ENCODE results near the gene GANAB.
"Not testable (repeated sequence)": the region's sequence is repeated elsewhere in the genome, so short reads cannot be mapped to it uniquely, and the experiment has no call there.

The GANAB gene

DNA sequence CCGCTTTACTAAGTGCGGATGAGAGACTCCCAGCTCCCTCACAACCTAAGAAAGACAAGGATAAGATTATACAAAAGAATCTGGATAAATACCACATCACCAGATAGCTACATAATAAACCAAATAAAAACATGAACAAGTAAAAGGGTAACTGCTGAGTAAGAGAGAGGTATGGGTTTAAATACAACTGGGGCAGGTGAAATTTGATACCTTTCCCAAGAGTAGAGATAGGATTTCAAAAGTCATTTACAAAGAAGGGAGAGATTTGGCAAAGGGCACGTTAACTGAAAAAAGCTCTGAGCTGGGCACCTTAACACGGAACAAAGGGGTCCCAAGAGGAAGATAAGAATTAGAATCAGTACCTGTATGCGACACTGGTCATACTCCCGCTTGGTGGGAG lies 30.7 kb upstream of the GANAB start:
- no peak for DNase-seq (ENCODE audit: low read depth in 1 of 2, low spot score in 1 of 2)
- no peak for TF ChIP-seq JUND (IDR thresholded peaks at IDR 0.05; ENCODE audit: low read depth)
- in situ Hi-C loops (cut with HindIII; ENCODE audit: low pct_unique_long_range_greater_than_20kb, low sequenced_read_pairs), result no loop called here

DNA sequence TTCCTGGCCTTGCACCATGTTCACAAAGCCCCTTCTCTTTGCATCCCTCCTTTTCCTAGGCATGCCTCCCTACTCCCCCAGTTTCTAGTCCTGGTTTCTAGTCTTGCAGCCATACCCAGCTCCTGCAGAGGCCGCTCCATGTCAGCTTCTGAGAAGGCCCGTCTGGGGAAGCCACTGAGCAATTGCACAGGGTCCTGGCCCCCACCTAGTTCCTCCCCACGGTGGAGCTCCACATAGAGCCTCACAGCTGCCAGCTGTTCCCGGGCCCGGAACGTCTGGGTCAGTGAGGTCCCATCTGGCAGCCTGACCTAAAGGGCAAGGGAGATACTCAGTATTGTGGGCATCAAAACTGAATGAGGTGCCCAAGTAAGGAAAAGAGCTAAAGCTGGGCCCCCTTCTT lies 30.3 kb upstream of the GANAB start:
- no peak for DNase-seq (ENCODE audit: low read depth in 1 of 2, low spot score in 1 of 2)
- no peak for TF ChIP-seq JUND (IDR thresholded peaks at IDR 0.05; ENCODE audit: low read depth)
- in situ Hi-C loops (cut with HindIII; ENCODE audit: low pct_unique_long_range_greater_than_20kb, low sequenced_read_pairs), result no loop called here

DNA sequence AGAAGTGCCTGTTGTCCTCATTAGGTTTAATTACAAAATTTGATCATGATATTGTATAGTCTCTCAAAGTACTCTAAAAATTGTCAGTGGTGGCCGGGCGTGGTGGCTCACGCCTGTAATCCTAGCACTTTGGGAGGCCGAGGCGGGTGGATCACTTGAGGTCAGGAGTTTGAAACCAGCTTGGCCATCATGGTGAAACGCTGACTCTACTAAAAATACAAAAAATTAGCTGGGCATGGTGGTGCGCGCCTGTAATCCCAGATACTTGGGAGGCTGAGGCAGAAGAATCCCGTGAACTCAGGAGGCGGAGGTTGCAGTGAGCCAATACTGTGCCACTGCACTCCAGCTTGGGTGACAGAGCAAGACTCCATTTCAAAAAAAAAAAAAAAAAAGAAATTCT lies 29.0 kb upstream of the GANAB start:
- in situ Hi-C loops (cut with HindIII; ENCODE audit: low pct_unique_long_range_greater_than_20kb, low sequenced_read_pairs); DNase-seq (ENCODE audit: low read depth in 1 of 2, low spot score in 1 of 2): not testable (repeated sequence)

DNA sequence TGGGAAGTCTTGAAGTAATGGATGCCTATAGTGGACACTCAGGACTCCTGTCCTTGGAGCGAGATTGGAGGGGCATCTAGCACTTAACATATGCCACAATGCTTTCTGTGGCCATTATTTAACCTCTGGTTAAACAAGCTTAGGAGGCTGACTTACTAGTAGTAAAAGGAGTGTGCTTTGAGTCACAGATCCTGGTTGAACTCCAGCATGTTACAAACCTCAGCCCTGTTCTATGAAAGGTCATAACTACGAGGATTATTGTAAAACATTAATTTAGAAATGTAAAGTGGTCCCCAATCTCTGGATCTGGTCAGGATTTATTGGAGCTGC lies 26.7 kb upstream of the GANAB start:
- no peak for DNase-seq (ENCODE audit: low read depth in 1 of 2, low spot score in 1 of 2)
- no peak for TF ChIP-seq JUND (IDR thresholded peaks at IDR 0.05; ENCODE audit: low read depth)
- in situ Hi-C loops (cut with HindIII; ENCODE audit: low pct_unique_long_range_greater_than_20kb, low sequenced_read_pairs), result no loop called here

DNA sequence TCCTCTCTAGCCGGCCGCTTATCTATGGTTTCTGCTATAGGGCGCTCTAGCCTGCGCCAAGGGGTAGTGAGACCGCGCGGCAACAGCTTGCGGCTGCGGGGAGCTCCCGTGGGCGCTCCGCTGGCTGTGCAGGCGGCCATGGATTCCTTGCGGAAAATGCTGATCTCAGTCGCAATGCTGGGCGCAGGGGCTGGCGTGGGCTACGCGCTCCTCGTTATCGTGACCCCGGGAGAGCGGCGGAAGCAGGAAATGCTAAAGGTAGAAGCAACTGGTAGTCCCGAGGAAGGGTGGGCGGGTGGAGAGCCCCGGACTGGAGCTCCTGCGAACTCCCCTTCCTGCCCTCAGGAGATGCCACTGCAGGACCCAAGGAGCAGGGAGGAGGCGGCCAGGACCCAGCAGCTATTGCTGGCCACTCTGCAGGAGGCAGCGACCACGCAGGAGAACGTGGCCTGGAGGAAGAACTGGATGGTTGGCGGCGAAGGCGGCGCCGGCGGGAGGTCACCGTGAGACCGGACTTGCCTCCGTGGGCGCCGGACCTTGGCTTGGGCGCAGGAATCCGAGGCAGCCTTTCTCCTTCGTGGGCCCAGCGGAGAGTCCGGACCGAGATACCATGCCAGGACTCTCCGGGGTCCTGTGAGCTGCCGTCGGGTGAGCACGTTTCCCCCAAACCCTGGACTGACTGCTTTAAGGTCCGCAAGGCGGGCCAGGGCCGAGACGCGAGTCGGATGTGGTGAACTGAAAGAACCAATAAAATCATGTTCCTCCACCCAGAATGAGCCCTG lies 25.4 kb upstream of the GANAB start, which contains the start of the genes LBHD1 and UQCC3:
LBHD1 (minus strand) TSS at position 660 of the 782 bp plus-strand sequence. CDS start 2,236 bp downstream, outside the sequence.
UQCC3 (plus strand) TSS at position 66 of the 782 bp plus-strand sequence; CDS start at position 139, 73 bp downstream.
- in situ Hi-C loops (cut with HindIII; ENCODE audit: low pct_unique_long_range_greater_than_20kb, low sequenced_read_pairs), result no loop called here
- TF ChIP-seq JUND (IDR thresholded peaks at IDR 0.05; ENCODE audit: low read depth), result no peak
- DNase-seq (ENCODE audit: low read depth in 1 of 2, low spot score in 1 of 2), result peak; percentile 81 to 95

DNA sequence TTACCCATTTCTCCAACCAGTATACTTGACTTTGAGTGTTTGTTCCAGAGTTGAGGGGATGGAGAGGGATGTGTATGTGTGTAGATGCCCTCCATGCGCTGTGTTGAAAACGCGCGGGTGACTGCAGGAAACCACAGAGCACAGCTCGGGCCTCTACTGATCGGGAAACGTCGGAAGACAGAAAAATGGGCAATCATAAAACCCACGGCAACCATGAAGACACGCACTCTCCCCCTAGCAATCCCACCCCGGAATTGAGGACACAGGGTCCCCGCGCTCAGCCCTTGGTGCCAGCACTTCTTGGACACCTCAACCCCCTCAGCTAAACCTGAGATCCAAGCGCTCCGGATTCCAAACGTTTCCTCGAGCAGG lies 24.8 kb upstream of the GANAB start:
- in situ Hi-C loops (cut with HindIII; ENCODE audit: low pct_unique_long_range_greater_than_20kb, low sequenced_read_pairs), result no loop called here
- no peak for DNase-seq (ENCODE audit: low read depth in 1 of 2, low spot score in 1 of 2)
- no peak for TF ChIP-seq JUND (IDR thresholded peaks at IDR 0.05; ENCODE audit: low read depth)

DNA sequence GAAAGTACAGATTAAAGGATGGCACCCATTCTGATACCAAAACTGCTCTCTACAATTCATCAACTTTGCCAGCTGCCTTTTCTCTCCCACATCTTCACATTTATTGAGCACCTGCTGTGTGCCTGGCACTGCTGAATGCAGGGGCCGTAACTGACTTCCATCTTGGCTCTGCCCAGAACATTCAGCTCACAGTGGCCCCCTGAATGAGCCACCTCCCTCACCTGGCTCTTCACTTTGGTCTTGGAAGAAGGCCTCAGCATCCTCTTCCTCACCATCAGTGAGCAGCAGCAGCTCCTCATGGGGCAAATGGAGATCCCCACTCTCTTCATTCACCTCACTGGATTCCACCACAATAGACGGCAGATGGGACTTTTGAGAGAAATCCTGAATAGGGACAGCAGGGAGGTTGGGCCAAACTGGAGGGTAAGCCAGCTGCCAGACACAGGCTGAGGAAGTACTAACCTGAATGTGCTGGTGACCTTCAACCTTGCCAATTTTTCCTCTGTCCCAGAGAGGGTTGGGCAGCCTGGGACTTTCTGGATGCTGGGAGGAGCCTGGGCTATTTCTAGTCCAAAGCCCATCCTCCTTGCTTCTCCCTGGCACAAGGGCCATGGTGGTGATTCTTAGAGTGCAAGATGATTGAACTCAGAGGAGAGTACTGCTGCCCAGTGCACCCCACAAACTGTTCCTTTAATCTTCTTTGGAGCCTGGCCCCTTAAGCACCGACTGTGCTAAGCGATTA lies 23.2 kb upstream of the GANAB start:
- DNase-seq (ENCODE audit: low read depth in 1 of 2, low spot score in 1 of 2), result peak in 1 of 2 experiments; percentile 51
- no peak for TF ChIP-seq JUND (IDR thresholded peaks at IDR 0.05; ENCODE audit: low read depth)
- in situ Hi-C loops (cut with HindIII; ENCODE audit: low pct_unique_long_range_greater_than_20kb, low sequenced_read_pairs), result no loop called here

DNA sequence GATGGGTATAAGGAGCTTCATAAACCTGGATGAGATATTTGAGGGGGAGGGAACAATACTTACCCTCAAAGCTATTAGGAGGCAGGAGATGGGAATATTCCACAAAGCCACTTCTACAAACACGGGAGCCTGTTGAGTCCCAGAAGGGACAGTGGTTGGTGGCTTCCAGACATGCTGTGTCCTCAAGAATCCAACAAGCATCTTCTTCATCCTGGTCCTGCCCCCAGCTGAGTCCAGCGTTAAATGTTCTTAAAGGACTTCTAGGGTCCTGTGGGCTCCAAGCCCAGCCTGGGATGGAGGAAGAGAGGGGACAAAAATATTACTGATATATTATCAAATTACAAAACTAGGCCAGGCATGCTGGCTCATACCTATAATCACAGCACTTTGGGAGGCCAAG lies 21.0 kb upstream of the GANAB start:
- DNase-seq (ENCODE audit: low read depth in 1 of 2, low spot score in 1 of 2), result peak in 1 of 2 experiments; percentile 19
- in situ Hi-C loops (cut with HindIII; ENCODE audit: low pct_unique_long_range_greater_than_20kb, low sequenced_read_pairs), result no loop called here
- TF ChIP-seq JUND (IDR thresholded peaks at IDR 0.05; ENCODE audit: low read depth), result no peak

DNA sequence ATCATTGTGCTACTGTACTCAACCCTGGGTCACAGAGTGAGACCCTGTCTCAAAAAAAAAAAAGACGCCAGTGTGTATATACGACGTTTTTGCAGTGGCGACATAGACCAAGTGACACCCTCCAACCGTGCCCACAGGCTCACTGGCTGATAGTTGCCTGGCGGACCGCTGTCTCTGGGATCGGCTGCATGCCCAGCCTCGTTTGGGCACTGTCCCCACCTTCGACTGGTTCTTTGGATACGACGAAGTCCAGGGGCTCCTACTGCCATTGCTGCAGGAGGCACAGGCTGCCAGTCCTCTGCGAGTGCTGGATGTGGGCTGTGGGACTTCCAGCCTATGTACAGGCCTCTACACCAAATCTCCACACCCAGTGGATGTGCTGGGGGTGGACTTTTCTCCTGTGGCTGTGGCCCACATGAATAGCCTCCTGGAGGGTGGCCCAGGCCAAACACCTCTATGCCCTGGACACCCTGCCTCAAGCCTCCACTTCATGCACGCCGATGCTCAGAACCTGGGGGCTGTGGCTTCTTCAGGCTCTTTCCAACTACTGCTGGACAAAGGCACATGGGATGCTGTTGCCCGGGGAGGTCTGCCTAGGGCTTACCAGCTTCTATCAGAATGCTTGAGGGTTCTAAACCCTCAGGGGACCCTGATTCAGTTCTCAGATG lies 20.0 kb upstream of the GANAB start:
- in situ Hi-C loops (cut with HindIII; ENCODE audit: low pct_unique_long_range_greater_than_20kb, low sequenced_read_pairs), result no loop called here

DNA sequence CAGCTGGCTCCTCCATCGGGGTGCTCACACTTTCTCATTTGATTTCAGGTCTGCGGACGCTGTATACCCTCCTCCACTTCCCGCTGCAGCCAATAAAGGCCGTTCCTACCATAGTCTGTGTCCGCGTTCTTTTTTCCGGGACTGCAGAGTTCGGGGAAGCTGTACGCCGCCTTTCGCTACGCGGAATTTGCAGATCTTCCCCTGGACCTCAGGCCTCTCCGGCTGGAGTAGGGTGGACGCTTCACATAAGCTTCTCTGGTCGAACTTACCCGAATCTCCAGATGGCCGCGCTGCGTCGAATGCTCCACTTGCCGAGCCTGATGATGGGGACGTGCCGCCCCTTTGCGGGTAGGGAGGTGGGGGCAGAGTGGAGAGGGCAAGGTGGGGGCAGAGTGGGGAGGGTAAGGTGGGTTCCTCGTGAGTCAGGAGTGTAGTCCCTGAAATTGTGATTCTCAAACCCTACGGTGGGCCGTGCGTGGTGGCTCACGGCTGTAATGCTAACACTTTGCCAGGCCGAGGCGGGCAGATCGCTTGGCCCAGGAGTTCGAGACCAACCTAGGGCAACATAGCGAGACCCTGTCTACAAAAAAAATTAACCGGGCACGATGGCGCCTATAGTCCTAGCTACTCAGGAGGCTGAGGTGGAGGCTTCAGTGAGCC lies 19.3 kb upstream of the GANAB start:
- in situ Hi-C loops (cut with HindIII; ENCODE audit: low pct_unique_long_range_greater_than_20kb, low sequenced_read_pairs), result no loop called here
- DNase-seq (ENCODE audit: low read depth in 1 of 2, low spot score in 1 of 2), result peak; percentile 44 to 71
- no peak for TF ChIP-seq JUND (IDR thresholded peaks at IDR 0.05; ENCODE audit: low read depth)

More for the DNA sequence above, 20.0 kb upstream of the GANAB start:
- peak in 1 of 2 experiments; percentile 33 for DNase-seq (ENCODE audit: low read depth in 1 of 2, low spot score in 1 of 2)
- TF ChIP-seq JUND (IDR thresholded peaks at IDR 0.05; ENCODE audit: low read depth), result no peak

DNA sequence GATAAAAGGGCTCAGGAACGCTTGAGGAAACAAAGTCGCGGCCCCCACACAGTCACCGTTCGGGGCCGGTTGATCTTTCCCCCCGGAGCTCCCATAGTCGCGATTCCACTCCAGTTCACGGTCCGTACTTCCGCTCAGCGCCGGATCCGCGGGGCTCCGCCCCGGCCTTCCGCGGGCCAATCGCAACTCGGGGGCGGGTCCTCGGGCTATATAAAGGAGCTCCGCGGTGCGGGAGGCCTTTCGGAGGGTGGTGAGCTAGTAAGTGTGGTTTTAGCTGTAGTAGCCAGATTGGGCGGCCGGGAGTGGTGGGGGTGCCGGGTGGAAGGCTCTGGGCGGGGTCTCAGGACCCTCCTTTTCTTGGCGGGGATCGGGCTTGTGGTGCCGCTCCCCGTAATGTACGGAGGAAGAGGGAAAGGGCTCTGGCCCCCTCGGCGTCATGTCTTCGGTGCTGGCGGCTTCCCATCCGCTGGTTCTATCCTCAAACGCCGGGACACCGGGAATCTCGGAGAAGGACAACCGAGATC lies 18.7 kb upstream of the GANAB start, which contains the start of the genes C11orf98 and CSKMT:
C11orf98 (minus strand) TSS at position 136 of the 524 bp plus-strand sequence; CDS start at position 95, 41 bp downstream.
CSKMT (plus strand) TSS at position 238 of the 524 bp plus-strand sequence. CDS start 568 bp downstream, outside the sequence.
- peak; percentile 93 to 97 for DNase-seq (ENCODE audit: low read depth in 1 of 2, low spot score in 1 of 2)
- in situ Hi-C loops (cut with HindIII; ENCODE audit: low pct_unique_long_range_greater_than_20kb, low sequenced_read_pairs), result no loop called here
- TF ChIP-seq JUND (IDR thresholded peaks at IDR 0.05; ENCODE audit: low read depth), result peak; percentile 66; the same call in 1 of the 2 replicates
